Gastrocnemius medialis (tissue), 4 donors: ENCODE data around the gene PRM1. TPM values are rescaled to one million over a fixed set of nuclear protein-coding genes. Genes with fewer than 3 reads are reported as not detected.

Source experiments
- ATAC-seq, 2 donors: fragments of 150-250 bp; one replicate each; pipeline ENCODE4 v1.9.1; 2016
- DNase-seq, 2 donors: peaks; one replicate each; pipeline ENCODE4 v3.0.0-alpha.2; 2019
- H3K27ac ChIP-seq, 4 donors: fragments of 200-600 bp; sonication (generic); 1 replicate in 1 of 4; 2 replicates in 3 of 4; pipeline ENCODE4 v1.5.1; 2016 to 2018; ENCODE audit warnings: mild to moderate bottlenecking in 2 of 4, moderate library complexity in 1 of 4
- H3K27me3 ChIP-seq, 3 donors: fragments of 200-600 bp; sonication (generic) in 2 of 3; 1 replicate in 1 of 3; 2 replicates in 2 of 3; pipeline versions ENCODE4 v1.5.1 to v1.6.0; 2016 to 2019; ENCODE audit warnings: mild to moderate bottlenecking in 1 of 3, moderate library complexity in 1 of 3
- H3K36me3 ChIP-seq, 2 donors: fragments of 200-600 bp; sonication (generic) in 1 of 2; one replicate each; pipeline ENCODE4 v1.5.1; 2017 to 2018
- H3K4me1 ChIP-seq, 2 donors: fragments of 200-600 bp; sonication (generic) in 1 of 2; one replicate each; pipeline ENCODE4 v1.5.1; 2016 to 2017; ENCODE audit warnings: mild to moderate bottlenecking in 2 of 2
- H3K4me3 ChIP-seq, 4 donors: fragments of 200-600 bp; sonication (generic) in 3 of 4; 1 replicate in 1 of 4; 2 replicates in 3 of 4; pipeline ENCODE4 v1.5.1; 2016 to 2019; ENCODE audit warnings: mild to moderate bottlenecking in 2 of 4
- H3K9me3 ChIP-seq, 3 donors: fragments of 200-600 bp; sonication (generic) in 2 of 3; 1 replicate in 1 of 3; 2 replicates in 2 of 3; pipeline ENCODE4 v1.5.1; 2016 to 2019
- POLR2A ChIP-seq, 2 donors: fragments of 450-650 bp; IDR thresholded peaks; one replicate each; pipeline ENCODE4 v1.6.1; 2017; ENCODE audit warnings: antibody characterized with exemption in 2 of 2, mild to moderate bottlenecking in 2 of 2, moderate library complexity in 2 of 2
- in situ Hi-C, 4 donors: fragments of 200-750 bp; cut with MboI; loops; one replicate each; pipeline versions ENCODE4 v1.15.0 to v1.8.0; 2017; ENCODE audit warnings: low sequenced_read_pairs in 4 of 4
- intact Hi-C: fragments of 100-400 bp; cut with DNase I; formaldehyde crosslinking; loops from one replicate; pipeline ENCODE4 v1.15.1; 2023; ENCODE audit warnings: low total_unique reads
- total RNA-seq, 4 donors: library from RNA; depleted of rRNA; stranded (reverse); fragments of >200 nt; gene quantifications; one replicate each; pipeline versions ENCODE4 v1.1.0 to v1.2.3, GENCODE V29; 2016
- TF ChIP-seq, protein P1 (sequence below), 5 experiments: fragments of 450-650 bp in 3 of 5; fragments of 200-600 bp in 2 of 5; sonication (generic) in 2 of 5; IDR thresholded peaks in 4 of 5; conservative IDR thresholded peaks in 1 of 5; 1 replicate in 4 of 5; 2 replicates in 1 of 5; pipeline ENCODE4 v1.5.1; 2016 to 2019; ENCODE audit warnings: antibody characterized with exemption in 5 of 5, mild to moderate bottlenecking in 3 of 5, moderate library complexity in 3 of 5

The PRM1 gene
- total RNA-seq, 4 donors from 2014 or later = not detected

DNA sequence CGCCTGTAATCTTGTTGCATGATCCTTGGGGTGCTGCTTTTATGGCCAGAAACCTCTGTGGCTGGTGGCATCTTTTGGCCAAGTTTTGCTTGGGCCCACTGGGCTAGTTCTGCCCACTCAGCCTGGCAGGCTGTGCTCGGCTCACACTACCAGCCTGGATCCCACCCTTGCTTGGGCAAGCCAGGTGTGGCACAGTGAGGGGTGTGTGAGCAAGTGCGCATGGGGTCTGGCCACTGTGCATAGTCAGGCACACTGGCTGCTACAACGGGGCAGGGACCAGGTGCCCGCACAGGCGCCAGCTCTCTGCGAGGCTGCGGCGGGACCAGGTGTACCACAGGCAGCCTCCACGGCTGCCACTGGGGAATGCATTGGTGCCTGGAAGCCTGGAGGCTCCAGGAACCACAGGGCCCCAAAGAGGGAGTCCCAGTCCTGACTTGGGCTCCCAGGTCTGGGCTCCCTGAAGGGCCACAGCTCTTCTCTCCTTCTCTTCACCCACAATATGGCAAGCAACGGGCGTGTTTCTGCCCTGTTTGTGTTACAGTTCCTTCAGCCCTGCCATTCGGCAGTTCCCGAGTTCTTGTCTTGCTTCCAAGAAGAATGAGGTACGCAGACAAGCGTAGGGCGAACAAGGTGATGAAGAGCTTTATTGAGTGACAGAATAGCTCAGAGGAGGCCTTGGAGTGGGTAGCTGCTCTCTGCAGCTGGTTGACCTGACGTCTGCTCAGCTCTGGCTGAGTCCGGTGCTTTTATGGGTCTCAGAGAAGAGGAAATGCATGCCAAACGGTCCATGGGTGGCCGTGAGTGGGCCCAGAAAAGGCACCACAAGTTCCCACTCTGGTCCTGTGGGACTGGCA lies 26.7 kb upstream of the PRM1 start:
- ATAC-seq (no peak), DNase-seq (no peak)
- Histone ChIP-seq H3K4me3 (no peak overlapping the region), H3K9me3 (no peaks in the 10 kb centered on the region), H3K36me3 (no peaks in the 10 kb centered on the region), H3K27me3 (no peaks in the 10 kb centered on the region), H3K4me1 (no peaks in the 10 kb centered on the region), H3K27ac (no peak overlapping the region)
- in situ Hi-C loops = no loop called here
- no peak for TF ChIP-seq POLR2A (IDR thresholded peaks at IDR 0.05)
- TF ChIP-seq, protein P1, sequence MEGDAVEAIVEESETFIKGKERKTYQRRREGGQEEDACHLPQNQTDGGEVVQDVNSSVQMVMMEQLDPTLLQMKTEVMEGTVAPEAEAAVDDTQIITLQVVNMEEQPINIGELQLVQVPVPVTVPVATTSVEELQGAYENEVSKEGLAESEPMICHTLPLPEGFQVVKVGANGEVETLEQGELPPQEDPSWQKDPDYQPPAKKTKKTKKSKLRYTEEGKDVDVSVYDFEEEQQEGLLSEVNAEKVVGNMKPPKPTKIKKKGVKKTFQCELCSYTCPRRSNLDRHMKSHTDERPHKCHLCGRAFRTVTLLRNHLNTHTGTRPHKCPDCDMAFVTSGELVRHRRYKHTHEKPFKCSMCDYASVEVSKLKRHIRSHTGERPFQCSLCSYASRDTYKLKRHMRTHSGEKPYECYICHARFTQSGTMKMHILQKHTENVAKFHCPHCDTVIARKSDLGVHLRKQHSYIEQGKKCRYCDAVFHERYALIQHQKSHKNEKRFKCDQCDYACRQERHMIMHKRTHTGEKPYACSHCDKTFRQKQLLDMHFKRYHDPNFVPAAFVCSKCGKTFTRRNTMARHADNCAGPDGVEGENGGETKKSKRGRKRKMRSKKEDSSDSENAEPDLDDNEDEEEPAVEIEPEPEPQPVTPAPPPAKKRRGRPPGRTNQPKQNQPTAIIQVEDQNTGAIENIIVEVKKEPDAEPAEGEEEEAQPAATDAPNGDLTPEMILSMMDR (IDR thresholded peaks at IDR 0.05 in 4 of 5, conservative IDR thresholded peaks at IDR 0.05 in 1 of 5) = no peak
- intact Hi-C loops = no loop called here

DNA sequence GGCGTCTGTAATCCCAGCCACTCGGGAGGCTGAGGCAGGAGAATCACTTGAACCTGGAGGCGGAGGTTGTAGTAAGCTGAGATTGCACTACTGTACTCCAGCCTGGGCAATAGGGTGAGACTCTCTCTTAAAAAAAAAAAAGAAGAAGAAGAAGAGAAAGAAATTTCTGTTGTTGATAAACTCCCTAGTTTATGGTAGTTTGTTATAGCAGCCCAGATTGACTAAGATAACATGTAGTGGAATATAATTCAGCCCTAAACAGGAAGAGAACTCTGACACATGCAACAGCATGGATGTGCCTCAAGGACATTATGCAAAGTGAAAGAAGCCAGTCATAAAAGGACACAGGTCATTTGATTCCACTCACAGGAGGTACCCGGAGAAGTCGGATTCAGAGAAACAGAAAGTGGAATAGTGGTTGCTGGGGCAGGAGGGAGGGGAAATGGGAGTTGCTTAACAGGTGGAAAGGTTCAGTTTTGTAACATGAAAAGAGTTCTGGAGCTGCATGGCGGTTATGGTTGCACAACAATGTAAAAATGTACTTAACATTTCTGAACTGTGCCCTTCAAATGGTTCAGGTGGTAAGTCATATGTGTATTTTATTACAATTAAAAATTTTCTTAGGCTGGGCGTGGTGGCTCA lies 26.0 kb upstream of the PRM1 start:
- DNase-seq (no peak), ATAC-seq (no peak)
- H3K27ac ChIP-seq = no peak overlapping the region
- TF ChIP-seq POLR2A (IDR thresholded peaks at IDR 0.05) = no peak
- no peaks in the 10 kb centered on the region for H3K4me1 ChIP-seq
- no peaks in the 10 kb centered on the region for H3K36me3 ChIP-seq
- in situ Hi-C loops (no loop called here), intact Hi-C loops (no loop called here)
- H3K4me3 ChIP-seq = no peak overlapping the region
- H3K9me3 ChIP-seq = no peaks in the 10 kb centered on the region
- H3K27me3 ChIP-seq = no peaks in the 10 kb centered on the region

DNA sequence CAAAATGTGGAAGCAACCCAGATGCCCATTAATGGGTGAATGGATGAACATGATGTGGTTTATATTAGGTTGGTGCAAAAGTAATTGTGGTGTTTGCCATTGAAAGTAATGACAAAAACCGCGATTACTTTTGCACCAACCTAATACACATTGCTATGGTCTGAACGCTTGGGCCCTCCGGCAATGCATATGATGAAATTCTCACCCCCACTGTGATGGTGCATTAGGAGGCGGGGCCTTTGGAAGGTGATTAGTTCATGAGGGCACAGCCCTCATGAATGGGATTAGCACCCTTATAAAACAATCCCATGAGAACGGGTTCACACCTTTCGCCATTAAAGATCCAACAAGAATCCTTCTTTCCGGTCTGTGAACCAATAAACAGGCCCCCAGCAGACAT lies 25.3 kb upstream of the PRM1 start:
- TF ChIP-seq POLR2A (IDR thresholded peaks at IDR 0.05) = no peak
- TF ChIP-seq, protein P1 (IDR thresholded peaks at IDR 0.05 in 4 of 5, conservative IDR thresholded peaks at IDR 0.05 in 1 of 5) = no peak
- Histone ChIP-seq H3K4me1 (no peaks in the 10 kb centered on the region), H3K27me3 (no peaks in the 10 kb centered on the region), H3K27ac (no peak overlapping the region), H3K9me3 (no peaks in the 10 kb centered on the region), H3K4me3 (no peak overlapping the region), H3K36me3 (no peaks in the 10 kb centered on the region)
- DNase-seq = no peak
- in situ Hi-C loops = no loop called here
- intact Hi-C loops = no loop called here
- no peak for ATAC-seq

DNA sequence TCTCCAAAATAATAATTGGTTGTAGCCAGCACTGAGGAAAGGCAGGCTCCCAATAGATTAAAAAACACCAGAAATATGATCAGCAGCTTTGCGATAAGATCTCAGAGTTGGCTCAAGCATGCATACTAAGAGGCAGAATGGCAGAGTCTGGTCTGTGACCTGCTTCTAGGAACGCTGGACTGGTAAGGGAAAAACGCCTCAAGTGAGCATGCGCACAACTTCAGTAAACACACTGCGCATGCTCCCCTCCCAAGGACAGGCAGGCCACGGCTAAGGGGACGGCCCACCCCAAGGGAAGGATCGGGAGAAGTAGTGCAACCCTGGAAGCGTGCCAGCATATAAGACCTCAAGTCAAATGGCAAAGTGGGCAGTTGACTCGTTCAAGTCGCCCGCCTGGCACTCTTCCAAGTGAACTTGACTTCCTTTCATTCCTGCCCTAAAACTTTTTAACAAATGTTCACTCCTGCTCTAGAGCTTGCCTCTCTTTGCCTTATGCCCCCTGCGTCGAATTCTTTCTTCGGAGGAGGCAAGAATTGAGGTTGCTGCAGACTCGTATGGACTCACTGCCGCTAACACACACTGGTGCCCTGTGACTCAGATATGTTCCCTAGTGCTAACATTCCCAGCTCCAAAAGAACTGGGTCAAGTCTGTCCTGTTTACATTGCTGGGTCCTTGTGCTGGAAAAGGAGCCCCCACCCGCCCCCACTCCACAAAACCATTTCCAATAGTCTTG lies 22.4 kb upstream of the PRM1 start:
- H3K27ac ChIP-seq = no peak overlapping the region
- no peaks in the 10 kb centered on the region for H3K4me1 ChIP-seq
- no peaks in the 10 kb centered on the region for H3K36me3 ChIP-seq
- intact Hi-C loops (no loop called here), in situ Hi-C loops (no loop called here)
- ATAC-seq (no peak), DNase-seq (no peak)
- H3K4me3 ChIP-seq = no peak overlapping the region
- no peaks in the 10 kb centered on the region for H3K9me3 ChIP-seq
- TF ChIP-seq, protein P1 (IDR thresholded peaks at IDR 0.05 in 4 of 5, conservative IDR thresholded peaks at IDR 0.05 in 1 of 5) = no peak
- no peak for TF ChIP-seq POLR2A (IDR thresholded peaks at IDR 0.05)
- no peaks in the 10 kb centered on the region for H3K27me3 ChIP-seq

DNA sequence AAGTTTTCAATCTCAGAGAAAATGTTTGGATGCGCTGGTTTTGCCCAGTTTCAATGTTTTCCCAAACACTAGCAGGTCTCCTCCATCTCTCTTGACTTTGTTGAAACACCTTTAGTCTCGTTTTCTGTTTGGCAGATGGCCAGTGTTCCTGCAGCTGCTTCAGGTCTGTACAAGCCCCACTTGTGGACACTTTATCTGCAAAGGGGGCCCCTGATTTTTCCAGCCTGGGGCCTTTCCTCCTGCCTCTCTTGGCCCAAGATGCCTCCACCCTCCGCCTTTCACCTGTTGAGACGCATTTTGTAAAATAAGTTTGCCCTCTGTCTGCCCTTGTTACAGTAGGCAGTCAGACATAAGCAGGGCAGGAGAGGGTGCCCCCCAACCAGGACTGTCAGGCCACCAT lies 21.8 kb upstream of the PRM1 start:
- H3K4me1 ChIP-seq = peaks cover 0 to 2% of the 10 kb centered on the region in 2 donors
- H3K36me3 ChIP-seq = no peaks in the 10 kb centered on the region
- DNase-seq (no peak), ATAC-seq (no peak)
- no peak overlapping the region for H3K4me3 ChIP-seq
- H3K27ac ChIP-seq = no peak overlapping the region
- TF ChIP-seq, protein P1 (IDR thresholded peaks at IDR 0.05 in 4 of 5, conservative IDR thresholded peaks at IDR 0.05 in 1 of 5) = no peak
- no peak for TF ChIP-seq POLR2A (IDR thresholded peaks at IDR 0.05)
- in situ Hi-C loops (no loop called here), intact Hi-C loops (no loop called here)
- H3K27me3 ChIP-seq = no peaks in the 10 kb centered on the region
- no peaks in the 10 kb centered on the region for H3K9me3 ChIP-seq
